Fibroblast of skin of left biceps (primary cell): ENCODE data around the gene TOP2A.
A peak's percentile ranks its signal among the peaks of the same experiment; 100 is the strongest.

Experiments used
- DNase-seq, 2 experiments: peaks; one replicate each; pipeline ENCODE4 v3.0.0-alpha.2; 2013; ENCODE audit warnings: low read depth in 2 of 2

TOP2A gene

GRCh38 chr17:40453881-40454612, 36.4 kb upstream of the TOP2A start:
- no peak for DNase-seq

DNA sequence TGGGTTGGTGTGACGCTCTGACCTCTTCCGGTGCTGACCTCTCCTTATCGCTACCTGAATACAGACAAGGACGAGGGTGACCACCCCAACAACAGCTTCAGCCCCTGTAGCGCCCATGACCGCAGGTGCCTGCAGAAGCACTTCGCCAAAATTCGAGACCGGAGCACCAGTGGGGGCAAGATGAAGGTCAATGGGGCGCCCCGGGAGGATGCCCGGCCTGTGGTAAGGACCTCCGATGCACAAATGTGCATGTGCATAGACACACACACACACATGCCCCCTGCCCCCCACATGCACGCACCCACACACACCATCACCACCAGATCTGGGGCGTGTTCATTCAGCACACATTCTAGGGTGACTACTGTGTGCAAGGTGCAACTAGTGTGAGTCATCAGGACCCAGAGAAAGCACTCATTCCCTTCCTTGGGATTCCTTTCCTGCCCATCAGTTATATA, 35.3 kb upstream of the TOP2A start:
- DNase-seq: no peak

- DNase-seq: peak; percentile 73 to 75
Measured at GRCh38 chr17:40452216-40452787, 34.6 kb upstream of the TOP2A start.

GRCh38 chr17:40451420-40451819, 33.7 kb upstream of the TOP2A start:
- DNase-seq: peak; percentile 88 to 90

DNA sequence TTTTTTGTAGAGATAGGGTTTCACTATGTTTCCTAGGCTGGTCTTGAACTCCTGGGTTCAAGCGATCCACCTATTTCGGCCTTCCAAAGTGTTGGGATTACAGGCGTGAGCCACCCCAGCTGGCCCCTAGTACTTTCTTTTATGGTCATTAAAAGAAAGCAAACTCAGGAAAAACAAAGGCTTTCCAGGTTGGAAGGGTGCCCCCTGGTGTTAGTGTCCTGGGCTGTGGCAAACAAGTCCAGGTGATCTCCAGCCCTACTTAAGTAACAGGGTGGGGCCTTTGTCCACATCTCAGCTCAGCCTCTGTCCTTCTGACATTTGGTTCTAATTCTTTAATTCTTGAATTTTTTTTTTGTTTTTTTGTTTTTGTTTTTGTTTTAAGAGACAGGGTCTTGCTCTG, 32.5 kb upstream of the TOP2A start:
- no peak for DNase-seq

DNA sequence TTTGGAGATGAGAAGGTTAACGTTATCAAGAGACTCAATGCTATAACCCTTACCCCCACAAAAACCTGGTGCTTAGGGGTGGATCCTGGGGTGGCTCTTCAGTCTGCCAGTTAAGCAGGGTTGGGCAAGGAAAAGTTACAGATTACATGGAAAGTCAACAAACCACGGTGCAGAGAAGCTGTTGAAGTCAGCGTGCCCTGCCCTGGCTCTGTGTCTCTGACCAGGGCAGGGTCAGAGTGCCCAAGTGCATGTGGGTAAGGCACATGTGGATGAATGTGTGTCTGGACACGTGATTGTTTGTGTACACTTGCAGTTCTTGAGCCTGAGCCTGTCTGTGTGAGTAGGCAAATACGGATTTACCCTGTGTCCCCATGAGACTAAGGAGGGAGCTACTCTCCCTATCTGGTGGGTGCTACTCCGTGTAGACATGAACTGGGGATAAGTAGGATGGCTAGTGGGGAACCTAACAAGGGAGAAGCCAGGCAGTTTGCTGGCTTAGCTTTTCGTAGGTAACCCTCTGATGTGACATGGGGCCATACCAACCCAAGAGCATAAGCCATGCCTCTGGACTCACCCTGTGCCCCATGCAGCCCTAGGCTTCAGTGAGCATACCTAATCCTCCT, 31.1 kb upstream of the TOP2A start:
- DNase-seq: no peak

GRCh38 chr17:40448213-40448638, 30.5 kb upstream of the TOP2A start:
- no peak for DNase-seq

DNA sequence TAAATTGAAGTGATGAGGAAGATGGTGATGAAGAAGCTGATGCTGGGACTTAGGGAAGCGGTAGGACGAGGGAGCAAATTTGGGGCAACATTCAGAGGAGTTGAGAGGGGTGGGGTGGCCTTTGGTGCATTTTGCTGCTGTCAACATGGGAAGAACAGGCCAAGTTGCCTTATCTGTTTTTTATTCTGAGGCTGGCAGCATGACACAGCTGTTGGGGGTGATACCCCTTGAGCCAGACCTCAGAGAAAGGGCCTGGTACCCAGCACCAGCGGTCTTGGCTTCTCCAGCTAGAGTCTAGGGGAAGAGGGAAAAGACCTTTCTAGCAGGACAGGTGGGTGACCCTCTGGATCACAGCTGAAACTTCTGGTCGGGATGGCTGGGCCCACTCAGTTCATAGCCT, 30.1 kb upstream of the TOP2A start:
- DNase-seq: no peak

GRCh38 chr17:40447148-40447644, 29.5 kb upstream of the TOP2A start:
- no peak for DNase-seq

- no peak for DNase-seq
Measured at GRCh38 chr17:40445751-40446468, 28.2 kb upstream of the TOP2A start.

- no peak for DNase-seq
Measured at GRCh38 chr17:40443988-40444899, 26.5 kb upstream of the TOP2A start.

DNA sequence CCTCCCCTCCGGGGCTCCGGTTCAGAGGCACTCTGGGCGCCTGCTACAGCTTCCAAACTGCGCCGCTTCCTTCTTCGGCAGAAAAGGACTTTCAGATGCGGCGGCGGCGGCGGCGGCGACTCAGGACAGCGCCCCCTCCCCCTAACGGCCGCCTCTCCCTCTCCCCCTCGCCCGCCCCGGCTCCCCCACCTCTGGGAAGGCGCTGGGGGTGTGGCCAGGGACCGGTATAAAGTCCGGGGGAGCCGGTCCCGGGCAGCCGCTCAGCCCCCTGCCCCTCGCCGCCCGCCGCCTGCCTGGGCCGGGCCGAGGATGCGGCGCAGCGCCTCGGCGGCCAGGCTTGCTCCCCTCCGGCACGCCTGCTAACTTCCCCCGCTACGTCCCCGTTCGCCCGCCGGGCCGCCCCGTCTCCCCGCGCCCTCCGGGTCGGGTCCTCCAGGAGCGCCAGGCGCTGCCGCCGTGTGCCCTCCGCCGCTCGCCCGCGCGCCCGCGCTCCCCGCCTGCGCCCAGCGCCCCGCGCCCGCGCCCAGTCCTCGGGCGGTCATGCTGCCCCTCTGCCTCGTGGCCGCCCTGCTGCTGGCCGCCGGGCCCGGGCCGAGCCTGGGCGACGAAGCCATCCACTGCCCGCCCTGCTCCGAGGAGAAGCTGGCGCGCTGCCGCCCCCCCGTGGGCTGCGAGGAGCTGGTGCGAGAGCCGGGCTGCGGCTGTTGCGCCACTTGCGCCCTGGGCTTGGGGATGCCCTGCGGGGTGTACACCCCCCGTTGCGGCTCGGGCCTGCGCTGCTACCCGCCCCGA, 25.7 kb upstream of the TOP2A start, which contains the start of gene IGFBP4:
Gene IGFBP4 (plus strand): TSS at position 255 of the 792 bp plus-strand sequence. CDS start 286 bp downstream, at position 541.
- DNase-seq: no peak

DNA sequence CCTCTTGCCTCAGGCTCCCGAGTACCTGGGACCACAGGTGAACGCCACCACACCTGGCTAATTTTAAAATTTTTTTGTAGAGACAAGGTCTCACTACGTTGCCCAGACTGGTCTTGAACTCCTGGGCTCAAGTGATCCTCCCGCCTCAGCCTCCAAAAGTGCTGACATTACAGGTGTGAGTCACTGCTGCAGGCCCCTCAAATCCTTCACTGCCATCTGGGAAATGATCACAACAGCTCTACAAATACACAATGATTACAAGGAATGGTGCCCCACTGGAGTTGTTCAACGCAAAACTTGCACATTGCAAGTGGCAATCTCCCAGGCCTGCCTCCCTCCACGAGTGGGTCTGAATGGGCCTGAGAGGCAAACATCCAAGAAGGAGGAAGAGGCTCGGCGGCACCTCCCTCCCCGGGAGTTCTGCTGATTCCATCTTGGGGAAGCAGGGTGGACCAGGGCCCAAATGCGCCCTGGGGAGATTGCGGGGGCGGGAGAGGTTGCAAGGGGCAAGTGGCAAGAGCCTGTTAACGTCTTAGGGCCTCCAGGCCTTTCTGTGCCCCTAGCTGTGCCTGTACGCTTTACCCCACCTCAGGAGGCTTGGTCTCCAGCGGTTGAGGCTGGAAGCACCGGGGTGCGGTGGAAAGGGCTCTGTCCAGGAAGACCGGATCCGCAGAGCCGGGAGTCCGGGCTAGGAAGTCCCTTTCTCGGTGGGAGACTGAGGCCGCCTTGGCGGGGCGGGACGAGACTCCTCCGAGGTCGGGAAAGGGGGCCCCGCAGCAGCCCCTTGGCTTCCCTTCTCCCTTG, 24.9 kb upstream of the TOP2A start:
- DNase-seq: no peak

- no peak for DNase-seq
Measured at GRCh38 chr17:40440166-40440565, 22.5 kb upstream of the TOP2A start.

- no peak for DNase-seq
Measured at GRCh38 chr17:40437095-40437732, 19.5 kb upstream of the TOP2A start.

DNA sequence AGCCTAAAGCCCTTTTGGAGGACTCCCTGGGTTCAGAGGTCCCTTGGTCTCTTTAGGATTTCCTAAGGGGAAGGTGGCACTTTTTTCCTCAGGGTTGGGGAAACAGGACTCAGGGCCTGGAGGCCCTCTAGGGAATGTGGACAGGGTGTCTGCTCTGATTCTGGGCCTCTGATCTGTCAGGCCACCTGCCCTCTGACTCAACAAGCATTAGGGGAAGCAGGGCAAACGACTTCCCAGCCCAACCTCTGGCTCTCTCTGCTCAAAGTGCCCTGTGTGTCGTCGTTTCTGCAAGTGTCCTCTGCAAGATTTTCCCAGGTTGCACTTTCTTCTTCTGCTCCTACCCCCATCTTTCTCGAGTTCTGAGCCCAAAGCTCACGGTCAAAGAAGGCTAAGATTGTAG, 18.9 kb upstream of the TOP2A start:
- no peak for DNase-seq

GRCh38 chr17:40433551-40434415, 16.1 kb upstream of the TOP2A start:
- DNase-seq: no peak
